K562 (cell line): ENCODE measurements around the gene EPS8. TPM values are rescaled to one million over a fixed set of nuclear protein-coding genes. Genes with fewer than 3 reads are reported as not detected.

ENCODE experiments used
- ATAC-seq: fragments of 200-7000 bp; cut with Tn5 transposase; 3 replicates; pipeline ENCODE4 v1.9.1; 2020; ENCODE audit warnings: moderate library complexity
- BruUV-seq: library from RNA; stranded (reverse); fragments of 400-500 nt; replicated peaks from 2 replicates; lab custom pipeline; 2021; lab: Mats Ljungman, UMichigan
- CTCF ChIA-PET: fragments of 300-600 bp; formaldehyde crosslinking; extraction: SDS; loops from one replicate; lab custom pipeline; 2021; ENCODE audit warnings: low intra/inter-chr PET ratio; lab: Yijun Ruan, JAX
- POLR2A ChIA-PET: fragments of 300-600, 350-650 bp; sonication (Branson Sonifier 250); formaldehyde crosslinking; extraction: SDS; loops from one replicate; lab custom pipeline; 2021; ENCODE audit warnings: antibody characterized with exemption, inconsistent platforms; lab: Yijun Ruan, JAX
- DNase-seq, 4 experiments: peaks; one replicate each; pipeline versions ENCODE4 v3.0.0 to v3.0.0-alpha.2; 2011 to 2018; ENCODE audit warnings: low spot score in 3 of 4, mixed read lengths in 3 of 4; ENCODE audit errors: extremely low read depth in 1 of 4
- FAIRE-seq: peaks from 2 replicates; lab custom pipeline; 2011; peaks lifted over from hg19 to GRCh38; lab: Jason Lieb, UNC
- H2AFZ ChIP-seq: 2 replicates; pipeline ENCODE4 v1.6.0; 2011; ENCODE audit warnings: low read depth, low read length, control low read depth, inconsistent platforms
- H3K27ac ChIP-seq: fragments of 200-600 bp; 3 replicates; pipeline ENCODE4 v1.8.0; 2011; ENCODE audit warnings: low read depth, mild to moderate bottlenecking, control low read depth, inconsistent platforms, low read length, moderate library complexity, mixed read lengths; ENCODE audit errors: extremely low read depth
- H3K27me3 ChIP-seq, 2 experiments: fragments of 300-600 bp in 1 of 2; 2 replicates in 1 of 2; 3 replicates in 1 of 2; pipeline versions ENCODE4 v1.6.0 to v1.8.0; 2011; ENCODE audit warnings: inconsistent platforms in 2 of 2, low read length in 2 of 2, mild to moderate bottlenecking in 1 of 2, mixed read lengths in 1 of 2, moderate library complexity in 1 of 2; ENCODE audit not compliant: control insufficient read depth in 2 of 2, insufficient read depth in 2 of 2
- H3K36me3 ChIP-seq: fragments of 300-600 bp; 3 replicates; pipeline ENCODE4 v1.8.0; 2011; ENCODE audit warnings: mild to moderate bottlenecking, low read length, inconsistent platforms; ENCODE audit not compliant: control insufficient read depth, insufficient read depth
- H3K4me1 ChIP-seq, 2 experiments: fragments of 200-600 bp in 1 of 2; replicated peaks in 1 of 2; 2 replicates in 1 of 2; 3 replicates in 1 of 2; pipeline versions ENCODE4 v1.5.1 to v1.8.0; 2011; ENCODE audit warnings: inconsistent platforms in 2 of 2, low read length in 2 of 2, mild to moderate bottlenecking in 1 of 2, mixed read lengths in 1 of 2, moderate library complexity in 1 of 2; ENCODE audit not compliant: control insufficient read depth in 2 of 2, insufficient read depth in 2 of 2
- H3K4me2 ChIP-seq: 2 replicates; pipeline ENCODE4 v1.6.1; 2011; ENCODE audit warnings: low read length, control low read depth, inconsistent platforms, mixed read lengths; ENCODE audit not compliant: insufficient read depth
- H3K4me3 ChIP-seq: fragments of 200-600 bp; sonication (generic), shearing (Covaris generic); 2 replicates; pipeline ENCODE4 v1.5.1; 2016; ENCODE audit warnings: control low read depth, inconsistent platforms
- H3K79me2 ChIP-seq: fragments of 200-600 bp; 3 replicates; pipeline ENCODE4 v1.8.0; 2011; ENCODE audit warnings: low read length, inconsistent platforms; ENCODE audit not compliant: control insufficient read depth, insufficient read depth
- H3K9ac ChIP-seq, 2 experiments: 2 replicates each; pipeline versions ENCODE4 v1.6.0 to v1.6.1; 2011; ENCODE audit warnings: low read depth in 2 of 2, low read length in 2 of 2, control low read depth in 1 of 2, inconsistent platforms in 1 of 2, mild to moderate bottlenecking in 1 of 2, mixed read lengths in 1 of 2; ENCODE audit not compliant: insufficient read depth in 1 of 2
- H3K9me1 ChIP-seq: one replicate; pipeline ENCODE4 v1.6.0; 2011; ENCODE audit warnings: inconsistent platforms, mild to moderate bottlenecking, low read length, moderate library complexity; ENCODE audit not compliant: control insufficient read depth, insufficient read depth
- H3K9me3 ChIP-seq: replicated peaks from 2 replicates; pipeline ENCODE4 v1.5.1; 2011; ENCODE audit warnings: low read depth, low read length, inconsistent platforms; ENCODE audit not compliant: control insufficient read depth, insufficient read depth
- H4K20me1 ChIP-seq: replicated peaks from 2 replicates; pipeline ENCODE4 v1.6.1; 2011; ENCODE audit warnings: low read length, inconsistent platforms, mixed read lengths; ENCODE audit not compliant: control insufficient read depth, insufficient read depth
- CTCF ChIP-seq, 3 experiments: IDR thresholded peaks in 2 of 3; conservative IDR thresholded peaks in 1 of 3; 2 replicates each; pipeline ENCODE4 v1.5.1; 2011 to 2012; ENCODE audit warnings: low read length in 3 of 3, mild to moderate bottlenecking in 3 of 3, control low read depth in 2 of 3, improper control_type of control experiment in 1 of 3, inconsistent platforms in 1 of 3, low read depth in 1 of 3, mixed read lengths in 1 of 3, moderate library complexity in 1 of 3; ENCODE audit not compliant: insufficient read depth in 2 of 3
- GTF2A2 ChIP-seq: IDR thresholded peaks from 2 replicates; pipeline ENCODE4 v1.6.1; 2016; ENCODE audit warnings: mild to moderate bottlenecking, missing genetic modification characterization, missing compliant biosample characterization
- MECOM ChIP-seq: fragments of 250-450 bp; sonication (Bioruptor Pico); IDR thresholded peaks from 2 replicates; pipeline ENCODE4 v1.8.0; 2022; ENCODE audit warnings: inconsistent platforms
- ZNF263 ChIP-seq: sonication (generic); formaldehyde crosslinking; IDR thresholded peaks from 2 replicates; pipeline ENCODE4 v1.8.0; 2022; ENCODE audit warnings: mild to moderate bottlenecking, missing genetic modification reagents, borderline replicate concordance
- WGBS: fragments of 100-300 bp; shearing (Covaris generic); methylation state at CpG from one replicate; pipeline ENCODE4 v1.1.6; 2016; ENCODE audit warnings: low coverage, mixed read lengths; ENCODE audit not compliant: insufficient coverage; ENCODE audit errors: missing lambda C conversion rate; 5-methylcytosine and 5-hydroxymethylcytosine counted together
- in situ Hi-C: fragments of 300-500 bp; cut with MboI; formaldehyde crosslinking; loops from 4 replicates; pipeline ENCODE4 v1.15.0; 2018; ENCODE audit warnings: inconsistent platforms, mixed read lengths
- intact Hi-C: fragments of 100-400 bp; cut with micrococcal nuclease; formaldehyde crosslinking; loops from 2 replicates; pipeline ENCODE4 v1.14.2; 2022
- polyA plus RNA-seq, 8 experiments: library from polyadenylated mRNA; depleted of rRNA in 4 of 8; stranded (reverse) in 5 of 8; unstranded in 3 of 8; fragments of >200 nt; fragmentation: Nextera tagmentation in 2 of 8; fragmentation: Illumina TruSeq in 1 of 8; extraction: Ambion mirVana in 2 of 8; extraction: Trizol in 1 of 8; gene quantifications; 2 replicates each; pipeline versions ENCODE4 v1.2.1 to v1.2.3, GENCODE V29; 2011 to 2014; ENCODE audit warnings: inconsistent platforms in 1 of 8, missing spikeins in 1 of 8
- total RNA-seq, 7 experiments: library from RNA; depleted of rRNA in 6 of 7; stranded (reverse); fragments of >200 nt in 6 of 7; fragmentation: Illumina TruSeq in 2 of 7; extraction: Trizol in 2 of 7; gene quantifications; 2 replicates each; pipeline versions ENCODE4 v1.2.1 to v1.2.3, GENCODE V29; 2011 to 2021; ENCODE audit warnings: low replicate concordance in 1 of 7

The EPS8 gene
- total and polyA plus RNA-seq, 9 of the 15 experiments (the other 6 are each of a cell fraction or from before 2014, with no cell fraction given), result 0.10 to 1.9 (median 0.33) TPM

- Histone ChIP-seq H3K79me2 (no peaks in the 10 kb centered on the region), H3K9me1 (no peaks in the 10 kb centered on the region), H3K36me3 (no peaks in the 10 kb centered on the region), H3K4me2 (no peak overlapping the region), H3K27me3 (no peaks in the 10 kb centered on the region), H3K9ac (no peak overlapping the region), H2AFZ (no peak overlapping the region), H3K9me3 (no peaks in the 10 kb centered on the region), H3K27ac (no peak overlapping the region), H3K4me3 (no peak overlapping the region), H4K20me1 (no peaks in the 10 kb centered on the region), H3K4me1 (no peaks in the 10 kb centered on the region)
- FAIRE-seq (no peak), ATAC-seq (no peak), DNase-seq (no peak)
- in situ Hi-C loops, result no loop called here
- no TSS peak for BruUV-seq
- 14% methylated on average over 2 of the region's 2 CpGs for WGBS
- ChIA-PET POLR2A (no interaction called here), CTCF (no interaction called here)
- no peak for TF ChIP-seq MECOM (CRISPR knock-in tag)
- TF ChIP-seq GTF2A2 (tag), result no peak
- no peak for TF ChIP-seq ZNF263 (CRISPR knock-in tag)
- TF ChIP-seq CTCF (IDR thresholded peaks at IDR 0.05 in 2 of 3, conservative IDR thresholded peaks at IDR 0.05 in 1 of 3; ENCODE audit: insufficient read depth in 2 of 3, low read depth in 1 of 3, low read length in 3 of 3), result 0 out of 6 replicates have a peak, but pooled peaks of 1 of the 3 experiments have one; percentile 6
- intact Hi-C loops, result no loop called here
Measured at GRCh38 chr12:15772405-15773018, 16.7 kb downstream of the EPS8 start.
